HG03439 (cell line): Measurements from ENCODE around the gene GZF1.

ENCODE experiments used
- ATAC-seq: cut with Tn5 transposase; IDR thresholded peaks from one replicate; pipeline ENCODE4 v1.9.1; 2021; ENCODE audit warnings: mild to moderate bottlenecking, moderate library complexity; ENCODE audit not compliant: unreplicated experiment

Gene GZF1

GRCh38 chr20:23404196-23404595 is 42.2 kb downstream of the GZF1 start:
- no peak for ATAC-seq

- ATAC-seq: no peak
Measured at GRCh38 chr20:23406880-23407279, 44.9 kb downstream of the GZF1 start.

- ATAC-seq: peak; percentile 83
Measured at GRCh38 chr20:23407781-23408464, 45.9 kb downstream of the GZF1 start.

GRCh38 chr20:23408957-23409356 is 47.0 kb downstream of the GZF1 start:
- ATAC-seq: no peak

GRCh38 chr20:23409800-23410199 is 47.8 kb downstream of the GZF1 start:
- ATAC-seq: no peak

GRCh38 chr20:23410916-23411695 is 49.1 kb downstream of the GZF1 start:
- no peak for ATAC-seq

- ATAC-seq: no peak
Measured at GRCh38 chr20:23412026-23412425, 50.0 kb downstream of the GZF1 start.

- no peak for ATAC-seq
Measured at GRCh38 chr20:23413862-23414422, 52.0 kb downstream of the GZF1 start.

GRCh38 chr20:23414526-23415188 is 52.7 kb downstream of the GZF1 start:
- no peak for ATAC-seq

GRCh38 chr20:23415555-23415954 is 53.6 kb downstream of the GZF1 start:
- ATAC-seq: no peak

GRCh38 chr20:23415959-23416583 is 54.1 kb downstream of the GZF1 start:
- ATAC-seq: no peak

- no peak for ATAC-seq
Measured at GRCh38 chr20:23417861-23418260, 55.9 kb downstream of the GZF1 start.

- ATAC-seq: no peak
Measured at GRCh38 chr20:23419657-23419994, 57.6 kb downstream of the GZF1 start.

- ATAC-seq: no peak
Measured at GRCh38 chr20:23419995-23420901, 58.3 kb downstream of the GZF1 start.

- peak; percentile 96 for ATAC-seq
Measured at GRCh38 chr20:23420943-23421931, 59.3 kb downstream of the GZF1 start, which contains the start of gene NAPB. NAPB (minus strand) TSS chr20:23421488; CDS start chr20:23421402, 86 bp downstream.
